PC-3 (cell line): ENCODE data around the gene SIAH2. TPM values are rescaled to one million over a fixed set of nuclear protein-coding genes. Genes with fewer than 3 reads are reported as not detected.

Source experiments
- ATAC-seq: fragments of 200-7000 bp; cut with Tn5 transposase; 2 replicates; pipeline ENCODE4 v1.9.1; 2020; ENCODE audit warnings: mild to moderate bottlenecking, moderate library complexity
- BruUV-seq: library from RNA; stranded (reverse); fragments of 400-500 nt; replicated peaks from 2 replicates; lab custom pipeline; 2021; lab: Mats Ljungman, UMichigan
- CTCF ChIA-PET: fragments of 300-600 bp; sonication (Branson Sonifier 250); formaldehyde crosslinking; loops from one replicate; lab custom pipeline; 2022; ENCODE audit warnings: antibody characterized with exemption; lab: Charles Lee
- POLR2A ChIA-PET: fragments of 300-600 bp; sonication (Branson Sonifier 250); formaldehyde crosslinking; loops from one replicate; lab custom pipeline; 2022; ENCODE audit warnings: antibody characterized with exemption; ENCODE audit not compliant: unreplicated experiment; lab: Charles Lee
- DNase-seq: peaks from one replicate; pipeline ENCODE4 v3.0.0-alpha.2; 2015
- H2AFZ ChIP-seq: fragments of 300-600 bp; sonication (generic); 2 replicates; pipeline ENCODE4 v1.6.0; 2016; ENCODE audit warnings: antibody characterized with exemption, low read length
- H3F3A ChIP-seq: fragments of 300-600 bp; sonication (generic); one replicate; pipeline ENCODE4 v1.6.0; 2017; ENCODE audit warnings: antibody characterized with exemption, low read length, control low read depth, mild to moderate bottlenecking; ENCODE audit not compliant: unreplicated experiment
- H3K27ac ChIP-seq: fragments of 300-600 bp; sonication (generic); 2 replicates; pipeline ENCODE4 v1.5.1; 2016; ENCODE audit warnings: mild to moderate bottlenecking, low read length
- H3K27me3 ChIP-seq: fragments of 300-600 bp; sonication (generic); 2 replicates; pipeline ENCODE4 v1.6.1; 2016; ENCODE audit warnings: low read length, mixed read lengths
- H3K36me3 ChIP-seq: fragments of 300-600 bp; sonication (generic); 2 replicates; pipeline ENCODE4 v1.6.1; 2016; ENCODE audit warnings: low read depth, mixed run types, low read length, mixed read lengths
- H3K4me1 ChIP-seq: fragments of 300-600 bp; sonication (generic); 2 replicates; pipeline ENCODE4 v1.5.1; 2016; ENCODE audit warnings: low read length; ENCODE audit not compliant: insufficient read depth
- H3K4me2 ChIP-seq: fragments of 300-600 bp; sonication (generic); 2 replicates; pipeline ENCODE4 v1.6.0; 2016; ENCODE audit warnings: low read length
- H3K4me3 ChIP-seq: fragments of 300-600 bp; sonication (generic); 2 replicates; pipeline ENCODE4 v1.5.1; 2016; ENCODE audit warnings: mild to moderate bottlenecking, low read length, mixed read lengths
- H3K79me2 ChIP-seq: fragments of 300-600 bp; sonication (generic); 2 replicates; pipeline ENCODE4 v1.6.1; 2017; ENCODE audit warnings: low read length, mixed read lengths
- H3K9ac ChIP-seq: fragments of 300-600 bp; sonication (generic); 2 replicates; pipeline ENCODE4 v1.6.0; 2016; ENCODE audit warnings: mild to moderate bottlenecking, low read length
- H3K9me2 ChIP-seq: fragments of 300-600 bp; sonication (generic); replicated peaks from 2 replicates; pipeline ENCODE4 v1.6.1; 2016; ENCODE audit warnings: mixed run types, low read length, mixed read lengths
- H3K9me3 ChIP-seq: fragments of 300-600 bp; sonication (generic); 2 replicates; pipeline ENCODE4 v1.6.1; 2016; ENCODE audit warnings: low read length, mixed read lengths
- H4K20me1 ChIP-seq: fragments of 300-600 bp; sonication (generic); 2 replicates; pipeline ENCODE4 v1.6.1; 2016; ENCODE audit warnings: low read length, mixed read lengths
- EZH2 ChIP-seq: fragments of 300-600 bp; sonication (generic); IDR thresholded peaks from one replicate; pipeline ENCODE4 v1.6.1; 2017; ENCODE audit warnings: antibody characterized with exemption, mild to moderate bottlenecking, low read length; ENCODE audit not compliant: unreplicated experiment
- EZH2phosphoT487 ChIP-seq: fragments of 300-600 bp; sonication (generic); IDR thresholded peaks from 2 replicates; pipeline ENCODE4 v1.6.1; 2018; ENCODE audit warnings: mild to moderate bottlenecking, antibody characterized with exemption, low read length, borderline replicate concordance
- intact Hi-C: fragments of 100-400 bp; cut with micrococcal nuclease; formaldehyde crosslinking; loops from 2 replicates; pipeline ENCODE4 v1.9.0; 2023
- total RNA-seq: library from RNA; depleted of rRNA; stranded (reverse); fragments of >200 nt; gene quantifications from 2 replicates; pipeline ENCODE4 v1.2.3, GENCODE V29; 2014
- TF ChIP-seq, protein P1 (sequence below): fragments of 300-600 bp; sonication (generic); conservative IDR thresholded peaks from 2 replicates; pipeline ENCODE4 v1.5.1; 2017; ENCODE audit warnings: antibody characterized with exemption, low read depth, mild to moderate bottlenecking, low read length

Gene SIAH2
- total RNA-seq, 1 experiment from 2014 or later = 37.8 TPM

DNA sequence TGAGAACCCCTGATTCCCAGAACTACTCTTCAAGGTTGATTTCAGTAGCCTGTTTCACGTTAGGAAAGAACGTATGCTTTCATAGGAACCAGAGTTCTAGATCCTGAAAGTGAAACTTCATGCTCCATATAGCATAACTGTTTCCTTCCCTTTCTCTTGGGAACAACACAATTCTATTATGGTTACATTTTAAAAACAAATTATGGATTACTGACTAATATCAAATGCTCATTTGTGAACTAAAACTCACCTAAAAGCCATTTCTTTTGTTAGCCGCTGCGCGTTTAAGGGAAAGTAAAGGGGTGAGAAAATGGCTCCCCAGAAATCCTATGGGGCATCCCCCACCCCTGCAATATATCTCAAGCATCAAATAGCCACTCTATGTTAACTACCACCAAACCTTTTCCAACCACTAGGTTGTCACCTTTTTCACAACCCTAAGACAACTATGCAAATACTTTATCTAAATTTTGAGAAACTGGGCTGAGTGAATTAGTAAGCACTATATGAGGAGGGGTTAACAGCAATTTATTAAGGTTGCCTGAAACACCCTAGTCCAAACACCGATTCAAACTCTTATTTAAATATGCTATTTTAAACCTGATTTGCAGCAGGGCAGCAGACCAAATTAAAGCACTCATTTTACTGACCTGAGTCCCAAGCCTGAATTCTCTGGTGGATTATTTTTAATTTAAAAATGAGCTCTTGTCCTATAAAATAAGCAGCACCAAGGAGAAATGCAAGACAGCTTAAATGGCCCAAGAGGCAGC is 2.4 kb downstream of the SIAH2 start:
- peaks cover 25% of the 10 kb centered on the region for H4K20me1 ChIP-seq
- ATAC-seq (no peak), DNase-seq (no peak)
- no TSS peak for BruUV-seq
- H3K9me2 ChIP-seq = no peaks in the 10 kb centered on the region
- CTCF ChIA-PET = no interaction called here
- H3K9ac ChIP-seq = peak overlapping the region; percentile 86
- no peaks in the 10 kb centered on the region for H3K9me3 ChIP-seq
- H3K4me1 ChIP-seq = peaks cover 35% of the 10 kb centered on the region
- H3F3A ChIP-seq = no peaks in the 10 kb centered on the region
- H2AFZ ChIP-seq = no peak overlapping the region
- H3K4me2 ChIP-seq = peak overlapping the region; percentile 96
- no peak for TF ChIP-seq EZH2phosphoT487
- TF ChIP-seq, protein P1, sequence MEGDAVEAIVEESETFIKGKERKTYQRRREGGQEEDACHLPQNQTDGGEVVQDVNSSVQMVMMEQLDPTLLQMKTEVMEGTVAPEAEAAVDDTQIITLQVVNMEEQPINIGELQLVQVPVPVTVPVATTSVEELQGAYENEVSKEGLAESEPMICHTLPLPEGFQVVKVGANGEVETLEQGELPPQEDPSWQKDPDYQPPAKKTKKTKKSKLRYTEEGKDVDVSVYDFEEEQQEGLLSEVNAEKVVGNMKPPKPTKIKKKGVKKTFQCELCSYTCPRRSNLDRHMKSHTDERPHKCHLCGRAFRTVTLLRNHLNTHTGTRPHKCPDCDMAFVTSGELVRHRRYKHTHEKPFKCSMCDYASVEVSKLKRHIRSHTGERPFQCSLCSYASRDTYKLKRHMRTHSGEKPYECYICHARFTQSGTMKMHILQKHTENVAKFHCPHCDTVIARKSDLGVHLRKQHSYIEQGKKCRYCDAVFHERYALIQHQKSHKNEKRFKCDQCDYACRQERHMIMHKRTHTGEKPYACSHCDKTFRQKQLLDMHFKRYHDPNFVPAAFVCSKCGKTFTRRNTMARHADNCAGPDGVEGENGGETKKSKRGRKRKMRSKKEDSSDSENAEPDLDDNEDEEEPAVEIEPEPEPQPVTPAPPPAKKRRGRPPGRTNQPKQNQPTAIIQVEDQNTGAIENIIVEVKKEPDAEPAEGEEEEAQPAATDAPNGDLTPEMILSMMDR = no peak
- TF ChIP-seq EZH2 = no peak
- H3K27me3 ChIP-seq = no peaks in the 10 kb centered on the region
- peaks cover 74% of the 10 kb centered on the region for H3K79me2 ChIP-seq
- peak overlapping the region; percentile 89 for H3K4me3 ChIP-seq
- no peak overlapping the region for H3K27ac ChIP-seq
- no peaks in the 10 kb centered on the region; the same call in 1 of the 2 replicates for H3K36me3 ChIP-seq
- POLR2A ChIA-PET = no interaction called here
- intact Hi-C loops = loop anchor here (5.0 kb wide), 2 partner anchors 213 to 233 kb away; partner anchors contain the start of genes EIF2A and SERP1

DNA sequence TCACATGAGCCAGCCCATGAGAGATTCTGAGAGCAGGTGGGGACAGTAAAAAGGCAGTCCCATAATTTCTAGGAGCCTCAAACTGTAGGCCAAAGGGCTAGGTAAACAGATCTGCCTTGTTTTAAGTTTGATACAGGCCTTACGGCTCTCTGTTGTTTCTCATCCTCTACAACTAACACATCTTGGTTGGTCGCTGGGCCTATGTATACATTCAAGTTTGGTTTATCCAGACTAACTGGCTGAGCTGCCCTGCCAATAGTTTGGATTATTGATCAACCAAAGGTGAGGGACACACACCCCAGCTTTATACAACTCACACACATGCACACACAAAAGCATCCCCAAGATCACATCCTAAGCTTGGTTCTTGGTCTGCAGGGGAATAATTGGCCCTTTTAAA is 3.0 kb downstream of the SIAH2 start:
- no peaks in the 10 kb centered on the region; the same call in 1 of the 2 replicates for H3K36me3 ChIP-seq
- H3K9ac ChIP-seq = peak overlapping the region; percentile 86; the same call in 1 of the 2 replicates
- intact Hi-C loops = loop anchor here (5.0 kb wide), 2 partner anchors 213 to 233 kb away; partner anchors contain the start of genes EIF2A and SERP1
- H3K4me1 ChIP-seq = peaks cover 31% of the 10 kb centered on the region
- H4K20me1 ChIP-seq = peaks cover 25% of the 10 kb centered on the region
- TF ChIP-seq EZH2phosphoT487 (no peak), EZH2 (no peak)
- TF ChIP-seq, protein P1 = no peak
- H3F3A ChIP-seq = no peaks in the 10 kb centered on the region
- peak overlapping the region; percentile 29 for H3K27ac ChIP-seq
- no peaks in the 10 kb centered on the region for H3K9me2 ChIP-seq
- no peaks in the 10 kb centered on the region for H3K27me3 ChIP-seq
- POLR2A ChIA-PET = no interaction called here
- ATAC-seq (no peak), DNase-seq (no peak)
- CTCF ChIA-PET = interaction anchor here (0.7 kb wide), 1 partner anchor 15 kb away, joined by 4 read pairs; no protein-coding TSS in a partner anchor
- H3K4me3 ChIP-seq = peak overlapping the region; percentile 89
- peak overlapping the region; percentile 96 for H3K4me2 ChIP-seq
- BruUV-seq = no TSS peak
- no peak overlapping the region for H2AFZ ChIP-seq
- no peaks in the 10 kb centered on the region for H3K9me3 ChIP-seq
- peaks cover 77% of the 10 kb centered on the region for H3K79me2 ChIP-seq
